Esophagus muscularis mucosa (tissue), 4 donors: ENCODE measurements around the gene CHERP. TPM values are rescaled to one million over a fixed set of nuclear protein-coding genes. Genes with fewer than 3 reads are reported as not detected.

ENCODE experiments used
- DNase-seq: peaks from one replicate; pipeline ENCODE4 v3.0.0-alpha.2; 2017; ENCODE audit errors: extremely low spot score
- H3K27ac ChIP-seq, 4 donors: fragments of 200-600 bp; sonication (generic); replicated peaks in 1 of 4; 1 replicate in 3 of 4; 2 replicates in 1 of 4; pipeline ENCODE4 v1.5.1; 2016 to 2019; ENCODE audit warnings: mild to moderate bottlenecking in 1 of 4
- H3K27me3 ChIP-seq, 4 donors: fragments of 200-600 bp; sonication (generic); one replicate each; pipeline versions ENCODE4 v1.5.1 to v1.6.0; 2016 to 2019
- H3K36me3 ChIP-seq, 4 donors: fragments of 200-600 bp; sonication (generic); one replicate each; pipeline ENCODE4 v1.5.1; 2016 to 2019
- H3K4me1 ChIP-seq, 4 donors: fragments of 200-600 bp; sonication (generic); one replicate each; pipeline ENCODE4 v1.5.1; 2016 to 2019
- H3K4me3 ChIP-seq, 4 donors: fragments of 200-600 bp; sonication (generic); 1 replicate in 2 of 4; 2 replicates in 2 of 4; pipeline ENCODE4 v1.5.1; 2016 to 2019; ENCODE audit warnings: mild to moderate bottlenecking in 4 of 4, moderate library complexity in 1 of 4
- H3K9me3 ChIP-seq, 4 donors: fragments of 200-600 bp; sonication (generic); 1 replicate in 3 of 4; 2 replicates in 1 of 4; pipeline ENCODE4 v1.5.1; 2016 to 2019
- EP300 ChIP-seq: sonication (generic); formaldehyde crosslinking; IDR thresholded peaks from one replicate; pipeline ENCODE4 v1.6.1; 2017; ENCODE audit warnings: antibody characterized with exemption
- POLR2A ChIP-seq: fragments of 450-650 bp; IDR thresholded peaks from one replicate; pipeline ENCODE4 v1.6.1; 2017; ENCODE audit warnings: antibody characterized with exemption, moderate library complexity, mild to moderate bottlenecking, low read depth
- POLR2AphosphoS5 ChIP-seq, 2 donors: sonication (generic); formaldehyde crosslinking; IDR thresholded peaks; one replicate each; pipeline ENCODE4 v1.6.1; 2017; ENCODE audit warnings: antibody characterized with exemption in 2 of 2
- WGBS: methylation state at CpG from one replicate; pipeline ENCODE4 v1.1.5; 2018; 5-methylcytosine and 5-hydroxymethylcytosine counted together
- intact Hi-C: fragments of 100-400 bp; cut with DNase I; formaldehyde crosslinking; loops from one replicate; pipeline ENCODE4 v1.15.1; 2023
- total RNA-seq, 4 donors: library from RNA; depleted of rRNA; stranded (reverse); fragments of >200 nt; gene quantifications; one replicate each; pipeline versions ENCODE4 v1.1.0 to v1.2.1, GENCODE V29; 2016
- TF ChIP-seq, protein P1 (sequence below), 3 experiments: fragments of 200-600 bp in 2 of 3; fragments of 450-650 bp in 1 of 3; sonication (generic) in 2 of 3; IDR thresholded peaks; one replicate each; pipeline ENCODE4 v1.5.1; 2017 to 2019; ENCODE audit warnings: antibody characterized with exemption in 3 of 3, mild to moderate bottlenecking in 2 of 3, moderate library complexity in 1 of 3

CHERP gene
- total RNA-seq, 4 donors from 2014 or later: 9.1 to 18.0 (median 12.9) TPM

DNA sequence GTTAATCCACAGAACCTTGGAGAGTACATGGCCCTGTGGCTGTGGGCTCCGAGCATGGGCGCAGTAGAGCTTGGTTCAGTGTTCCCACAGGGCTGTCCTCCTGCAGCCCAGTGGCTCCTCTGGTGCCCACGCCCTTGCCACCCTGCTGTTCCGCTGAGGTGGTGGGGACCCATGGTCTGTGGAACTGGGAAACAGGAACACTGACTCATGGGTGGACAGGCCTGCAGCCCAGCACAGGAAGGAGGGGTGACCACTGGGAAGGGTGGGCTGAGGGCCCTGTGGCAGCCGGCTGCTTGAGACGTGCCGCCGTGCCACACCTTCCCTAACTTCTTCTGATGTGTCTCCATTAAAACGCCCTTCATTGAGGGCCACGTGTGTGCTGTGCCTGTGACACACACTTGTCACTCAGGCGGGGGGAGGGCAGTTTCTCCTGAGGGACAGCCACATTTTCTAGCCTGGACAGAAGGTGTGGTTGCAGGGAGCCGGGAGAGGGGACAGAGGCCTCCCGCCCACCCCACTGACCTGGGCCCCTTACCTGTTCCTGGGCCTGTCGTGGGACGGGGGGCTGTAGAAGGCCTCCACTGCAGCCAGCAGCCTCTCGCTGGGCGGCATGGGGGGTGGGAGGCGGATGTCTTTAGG is 21.1 kb downstream of the CHERP start:
- no peak for DNase-seq
- Histone ChIP-seq H3K4me3 (no peak overlapping the region), H3K36me3 (peaks cover 82 to 100% (median 97%) of the 10 kb centered on the region in 4 donors), H3K9me3 (no peaks in the 10 kb centered on the region), H3K27me3 (no peaks in the 10 kb centered on the region), H3K27ac (no peak overlapping the region), H3K4me1 (no peaks in the 10 kb centered on the region)
- intact Hi-C loops: no loop called here
- TF ChIP-seq POLR2AphosphoS5 (IDR thresholded peaks at IDR 0.05): no peak
- WGBS: 90% methylated on average over 15 of the region's 18 CpGs

DNA sequence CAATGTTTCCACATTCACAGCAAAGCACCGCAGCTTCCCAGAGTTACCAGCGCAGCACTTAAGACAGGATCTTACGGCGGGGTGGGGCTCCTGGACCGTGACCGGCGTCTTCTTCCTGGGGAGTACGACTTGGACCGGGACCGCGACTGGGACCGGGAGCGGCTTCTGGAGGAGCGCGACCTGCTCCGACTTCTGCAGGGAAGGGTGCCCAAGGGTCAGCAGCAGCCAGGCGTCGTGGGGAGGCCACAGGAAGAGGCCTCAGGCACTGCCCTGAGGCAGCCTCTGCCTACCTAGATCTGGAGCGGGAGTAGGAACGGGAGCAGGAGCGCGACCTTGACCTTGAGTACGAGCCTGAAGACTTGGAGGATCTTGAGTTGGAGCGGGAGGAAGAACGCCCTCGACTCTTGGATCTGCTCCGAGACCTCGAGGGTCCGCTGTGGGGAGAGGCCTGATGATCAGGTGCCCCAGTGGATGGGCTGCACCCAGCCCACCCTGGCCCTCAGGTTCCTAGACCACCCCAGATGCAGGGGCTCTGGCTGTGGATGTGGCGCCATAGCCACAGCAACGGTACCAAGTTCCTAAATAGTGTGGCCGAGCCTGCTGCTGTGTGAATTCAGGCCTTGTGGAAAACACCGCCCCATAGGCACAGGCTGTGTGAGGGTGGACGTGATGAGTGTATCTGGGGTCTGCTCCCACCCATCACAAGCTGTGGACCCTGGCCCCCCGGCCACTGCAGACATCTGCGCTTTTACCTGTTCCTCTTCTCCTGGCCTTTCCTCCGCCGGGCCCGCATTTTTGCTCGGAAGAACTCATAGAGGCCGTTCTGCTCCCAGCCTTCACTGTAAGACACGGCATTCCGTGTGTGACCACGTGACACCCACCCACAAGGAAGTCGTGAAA is 21.9 kb downstream of the CHERP start:
- H3K36me3 ChIP-seq: peaks cover 74 to 100% (median 91%) of the 10 kb centered on the region in 4 donors
- TF ChIP-seq, protein P1, sequence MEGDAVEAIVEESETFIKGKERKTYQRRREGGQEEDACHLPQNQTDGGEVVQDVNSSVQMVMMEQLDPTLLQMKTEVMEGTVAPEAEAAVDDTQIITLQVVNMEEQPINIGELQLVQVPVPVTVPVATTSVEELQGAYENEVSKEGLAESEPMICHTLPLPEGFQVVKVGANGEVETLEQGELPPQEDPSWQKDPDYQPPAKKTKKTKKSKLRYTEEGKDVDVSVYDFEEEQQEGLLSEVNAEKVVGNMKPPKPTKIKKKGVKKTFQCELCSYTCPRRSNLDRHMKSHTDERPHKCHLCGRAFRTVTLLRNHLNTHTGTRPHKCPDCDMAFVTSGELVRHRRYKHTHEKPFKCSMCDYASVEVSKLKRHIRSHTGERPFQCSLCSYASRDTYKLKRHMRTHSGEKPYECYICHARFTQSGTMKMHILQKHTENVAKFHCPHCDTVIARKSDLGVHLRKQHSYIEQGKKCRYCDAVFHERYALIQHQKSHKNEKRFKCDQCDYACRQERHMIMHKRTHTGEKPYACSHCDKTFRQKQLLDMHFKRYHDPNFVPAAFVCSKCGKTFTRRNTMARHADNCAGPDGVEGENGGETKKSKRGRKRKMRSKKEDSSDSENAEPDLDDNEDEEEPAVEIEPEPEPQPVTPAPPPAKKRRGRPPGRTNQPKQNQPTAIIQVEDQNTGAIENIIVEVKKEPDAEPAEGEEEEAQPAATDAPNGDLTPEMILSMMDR (IDR thresholded peaks at IDR 0.05): no peak
- no peak for TF ChIP-seq EP300
- TF ChIP-seq POLR2A: no peak
- TF ChIP-seq POLR2AphosphoS5 (IDR thresholded peaks at IDR 0.05): no peak
- no peaks in the 10 kb centered on the region for H3K9me3 ChIP-seq
- DNase-seq: no peak
- no peak overlapping the region for H3K27ac ChIP-seq
- intact Hi-C loops: no loop called here
- WGBS: 93% methylated on average over 30 of the region's 45 CpGs
- no peaks in the 10 kb centered on the region for H3K4me1 ChIP-seq
- no peaks in the 10 kb centered on the region for H3K27me3 ChIP-seq
- H3K4me3 ChIP-seq: no peak overlapping the region

DNA sequence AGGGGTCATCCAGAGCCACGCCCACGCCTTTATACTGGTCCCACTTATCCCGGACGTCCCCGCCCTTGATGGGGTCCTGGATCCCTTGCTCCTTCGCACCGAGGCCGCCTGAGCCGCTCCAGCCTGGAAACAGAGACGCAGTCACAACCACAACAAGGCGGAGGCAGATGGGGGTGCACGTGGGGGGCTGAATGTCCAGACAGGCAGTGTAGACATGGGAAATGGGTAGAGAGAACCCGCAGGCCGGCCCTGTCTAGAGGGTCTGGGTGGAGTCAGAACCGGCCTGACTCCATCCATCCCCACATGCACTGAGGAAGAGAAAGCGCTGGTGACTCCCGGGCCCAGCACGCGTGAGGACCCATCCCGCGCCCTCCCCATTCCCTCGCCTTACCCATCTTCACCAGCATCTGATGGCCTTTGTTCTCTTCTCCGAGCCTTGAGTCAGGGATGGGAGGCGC is 23.0 kb downstream of the CHERP start:
- peaks cover 71 to 100% (median 90%) of the 10 kb centered on the region in 4 donors for H3K36me3 ChIP-seq
- no peak overlapping the region for H3K27ac ChIP-seq
- intact Hi-C loops: no loop called here
- TF ChIP-seq, protein P1 (IDR thresholded peaks at IDR 0.05): no peak
- TF ChIP-seq EP300 (no peak), POLR2AphosphoS5 (IDR thresholded peaks at IDR 0.05) (no peak), POLR2A (no peak)
- no peak overlapping the region for H3K4me3 ChIP-seq
- no peaks in the 10 kb centered on the region for H3K9me3 ChIP-seq
- no peaks in the 10 kb centered on the region for H3K4me1 ChIP-seq
- H3K27me3 ChIP-seq: no peaks in the 10 kb centered on the region
- 90% methylated on average over 17 of the region's 24 CpGs for WGBS
- no peak for DNase-seq

DNA sequence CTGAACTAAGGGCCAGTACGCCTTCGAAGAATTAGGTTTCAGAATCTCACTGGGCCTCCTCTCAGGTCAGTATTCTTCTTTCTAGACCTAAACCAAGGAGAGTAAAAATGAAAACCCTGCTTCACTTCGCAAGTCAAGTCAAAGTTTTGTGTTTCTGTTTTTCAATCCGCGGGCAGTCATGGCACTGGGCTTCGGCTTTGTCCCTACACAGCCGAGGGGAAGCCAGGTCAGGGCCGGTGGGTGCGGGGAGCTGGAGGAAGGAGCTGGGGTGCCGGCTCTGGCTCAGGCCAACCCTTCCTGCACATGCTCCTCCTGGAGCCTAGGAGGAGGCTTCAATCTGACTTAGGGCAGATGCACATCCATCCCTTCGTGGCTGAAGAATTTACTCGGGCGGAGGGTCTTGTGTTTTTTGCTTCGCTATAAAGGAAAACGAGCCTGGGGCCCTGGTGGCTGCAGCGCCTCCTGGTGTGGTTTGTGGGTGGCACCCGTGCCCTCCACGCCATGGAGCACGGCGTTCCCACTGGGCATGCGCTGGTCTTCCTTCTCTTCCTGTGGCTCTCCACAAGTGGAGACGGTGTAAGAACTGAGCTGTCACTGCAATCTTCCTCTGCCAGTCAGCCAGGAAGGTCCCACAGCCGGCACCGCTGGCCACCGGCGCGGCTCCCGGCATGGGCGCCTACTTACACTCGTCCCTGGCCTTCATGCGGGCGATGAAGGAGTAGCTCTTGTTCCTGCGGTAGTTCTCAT is 23.6 kb downstream of the CHERP start:
- WGBS: 89% methylated on average over 31 of the region's 33 CpGs
- Histone ChIP-seq H3K27me3 (no peaks in the 10 kb centered on the region), H3K4me3 (no peak overlapping the region), H3K4me1 (no peaks in the 10 kb centered on the region), H3K27ac (no peak overlapping the region), H3K36me3 (peaks cover 73 to 100% (median 89%) of the 10 kb centered on the region in 4 donors), H3K9me3 (no peaks in the 10 kb centered on the region)
- no peak for TF ChIP-seq EP300
- TF ChIP-seq POLR2A: no peak
- TF ChIP-seq, protein P1 (IDR thresholded peaks at IDR 0.05): no peak
- no peak for TF ChIP-seq POLR2AphosphoS5 (IDR thresholded peaks at IDR 0.05)
- no peak for DNase-seq
- intact Hi-C loops: no loop called here

DNA sequence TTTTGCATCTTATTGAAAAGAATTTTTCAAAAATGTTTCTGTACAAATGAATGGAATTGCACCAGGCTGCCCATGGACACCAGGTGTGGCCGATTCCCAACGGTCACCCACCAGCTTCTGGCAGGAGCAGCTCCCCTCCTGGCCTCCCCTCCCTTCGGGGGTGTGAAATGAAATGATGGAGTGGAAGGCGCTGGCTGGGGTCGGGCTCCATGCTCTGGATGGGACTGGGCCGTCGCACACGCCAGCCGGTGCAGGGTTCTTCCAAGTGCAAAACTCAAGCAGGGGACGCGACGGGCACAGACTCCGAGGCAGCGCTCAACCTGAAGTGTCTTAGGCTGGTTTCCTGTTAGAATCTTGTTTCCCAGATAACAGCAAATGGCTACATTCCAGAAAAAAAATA is 24.2 kb downstream of the CHERP start:
- WGBS: 74% methylated on average over 5 of the region's 14 CpGs
- H3K36me3 ChIP-seq: peaks cover 72 to 100% (median 89%) of the 10 kb centered on the region in 4 donors

More for the DNA sequence above, 24.2 kb downstream of the CHERP start:
- Histone ChIP-seq H3K4me3 (no peak overlapping the region), H3K27ac (no peak overlapping the region), H3K9me3 (no peaks in the 10 kb centered on the region), H3K4me1 (no peaks in the 10 kb centered on the region), H3K27me3 (no peaks in the 10 kb centered on the region)
- intact Hi-C loops: no loop called here
- no peak for TF ChIP-seq EP300
- no peak for TF ChIP-seq POLR2A
- TF ChIP-seq, protein P1 (IDR thresholded peaks at IDR 0.05): no peak
- TF ChIP-seq POLR2AphosphoS5 (IDR thresholded peaks at IDR 0.05): no peak
- DNase-seq: no peak
